Stimulated activated CD8-positive, alpha-beta memory T cell treated with anti-CD3 and anti-CD28 coated beads, Interleukin-15, amount 100 ng/mL, for 48 hours (primary cell): ENCODE measurements around the gene GPR32.
A peak's percentile ranks its signal among the peaks of the same experiment; 100 is the strongest.
"Not testable (repeated sequence)": the region's sequence is repeated elsewhere in the genome, so short reads cannot be mapped to it uniquely, and the experiment has no call there.

ENCODE experiments used
- DNase-seq, 2 donors: peaks; one replicate each; pipeline ENCODE4 v3.0.0-alpha.2; 2020; ENCODE audit warnings: low read depth in 2 of 2

The GPR32 gene

GRCh38 chr19:50780753-50781435, 10.6 kb downstream of the GPR32 start:
- DNase-seq, result no peak

DNA sequence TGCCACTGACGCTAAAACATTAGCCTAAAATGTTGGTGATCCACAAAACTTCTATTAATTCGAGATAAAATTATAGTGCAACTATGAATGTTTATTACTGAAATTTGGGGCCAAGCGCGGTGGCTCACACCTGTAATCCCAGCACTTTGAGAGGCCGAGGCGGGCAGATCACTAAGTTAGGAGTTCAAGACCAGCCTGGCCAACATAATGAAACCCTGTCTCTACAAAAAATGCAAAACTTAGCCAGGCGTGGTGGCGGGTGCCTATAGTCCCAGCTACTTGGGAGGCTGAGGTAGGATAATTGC, 13.5 kb downstream of the GPR32 start:
- DNase-seq, result not testable (repeated sequence)

DNA sequence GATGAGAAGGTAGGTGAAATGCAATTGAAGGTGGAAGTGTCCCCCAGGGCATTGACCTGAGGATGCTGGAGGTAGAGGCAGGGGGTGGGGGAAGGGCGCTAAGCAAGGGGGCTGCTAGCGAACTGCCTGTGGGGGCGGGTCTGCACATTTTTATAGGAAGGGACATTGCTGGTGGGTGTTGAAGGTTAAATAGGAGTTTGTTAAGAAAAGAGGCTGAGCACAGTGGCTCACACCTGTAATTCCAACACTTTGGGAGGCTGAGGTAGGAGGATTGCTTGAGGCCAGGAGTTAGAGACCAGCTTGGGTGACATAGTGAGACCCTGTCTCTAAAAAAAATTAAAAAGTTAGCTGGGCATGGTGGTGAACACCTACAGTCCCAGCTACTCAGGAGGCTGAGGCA, 14.4 kb downstream of the GPR32 start:
- DNase-seq, result no peak

DNA sequence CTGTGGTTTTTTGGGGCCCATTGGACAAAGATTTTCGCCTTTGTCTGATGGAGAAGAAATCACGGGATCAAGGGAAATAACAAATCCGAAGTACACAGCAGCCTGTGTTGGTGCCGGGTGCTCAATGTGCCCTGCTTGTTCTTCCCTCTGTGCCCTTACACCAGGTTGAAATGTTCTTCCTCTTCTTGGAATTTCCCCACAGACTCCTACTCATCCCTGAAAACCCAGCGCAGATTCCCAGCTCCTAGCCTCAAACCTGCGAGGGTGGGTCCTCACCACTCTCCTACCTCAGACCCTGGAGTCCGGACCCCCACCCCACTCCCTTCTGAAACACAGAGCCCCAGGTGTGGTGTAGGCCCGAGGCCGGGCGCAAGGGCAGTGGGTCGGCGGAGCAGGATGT, 15.1 kb downstream of the GPR32 start:
- DNase-seq, result no peak

DNA sequence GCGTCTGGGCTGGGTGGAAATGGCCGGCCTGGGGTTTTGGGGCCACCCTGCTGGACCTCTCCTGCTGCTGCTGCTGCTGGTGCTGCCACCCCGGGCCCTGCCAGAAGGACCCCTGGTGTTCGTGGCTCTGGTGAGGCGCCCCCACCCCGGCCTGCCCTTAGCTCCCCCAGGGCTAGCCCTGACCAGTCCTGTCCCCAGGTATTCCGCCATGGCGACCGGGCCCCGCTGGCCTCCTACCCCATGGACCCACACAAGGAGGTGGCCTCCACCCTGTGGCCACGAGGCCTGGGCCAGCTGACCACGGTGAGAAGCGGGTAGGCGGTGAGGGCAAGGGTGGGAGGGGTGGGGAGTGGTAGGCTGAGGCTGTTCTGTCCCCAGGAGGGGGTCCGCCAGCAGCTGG, 20.1 kb downstream of the GPR32 start, which contains the start of gene ACP4:
Gene ACP4, plus strand, starts transcription at position 20 of the 400 bp plus-strand sequence. Its CDS starts 0 bp downstream, at position 20.
- DNase-seq, result no peak

DNA sequence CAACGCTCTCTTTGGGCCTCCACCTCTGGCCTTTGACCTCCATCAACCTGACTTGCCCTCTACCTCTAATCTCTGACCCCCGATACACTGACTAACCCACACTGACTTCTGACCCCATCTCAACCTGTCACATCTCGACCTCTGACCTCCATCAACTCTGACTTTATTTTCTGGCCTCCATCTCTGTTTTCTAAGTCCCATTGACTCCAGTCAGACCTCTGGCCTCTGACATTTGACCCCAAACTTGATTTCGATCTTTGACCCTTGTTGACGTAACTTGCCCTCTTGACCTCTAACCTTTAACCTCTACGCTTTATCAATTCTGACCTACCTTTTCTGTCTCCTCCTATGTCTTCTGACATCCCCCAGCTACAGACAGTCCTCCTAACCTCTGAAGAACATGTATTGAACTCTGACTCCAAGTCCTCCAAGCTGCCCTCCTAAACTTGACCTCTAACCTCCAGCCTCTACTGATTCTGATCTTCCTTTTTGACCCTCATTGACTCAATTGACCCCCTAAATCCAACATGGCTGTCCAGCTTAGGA, 20.7 kb downstream of the GPR32 start:
- DNase-seq, result no peak

DNA sequence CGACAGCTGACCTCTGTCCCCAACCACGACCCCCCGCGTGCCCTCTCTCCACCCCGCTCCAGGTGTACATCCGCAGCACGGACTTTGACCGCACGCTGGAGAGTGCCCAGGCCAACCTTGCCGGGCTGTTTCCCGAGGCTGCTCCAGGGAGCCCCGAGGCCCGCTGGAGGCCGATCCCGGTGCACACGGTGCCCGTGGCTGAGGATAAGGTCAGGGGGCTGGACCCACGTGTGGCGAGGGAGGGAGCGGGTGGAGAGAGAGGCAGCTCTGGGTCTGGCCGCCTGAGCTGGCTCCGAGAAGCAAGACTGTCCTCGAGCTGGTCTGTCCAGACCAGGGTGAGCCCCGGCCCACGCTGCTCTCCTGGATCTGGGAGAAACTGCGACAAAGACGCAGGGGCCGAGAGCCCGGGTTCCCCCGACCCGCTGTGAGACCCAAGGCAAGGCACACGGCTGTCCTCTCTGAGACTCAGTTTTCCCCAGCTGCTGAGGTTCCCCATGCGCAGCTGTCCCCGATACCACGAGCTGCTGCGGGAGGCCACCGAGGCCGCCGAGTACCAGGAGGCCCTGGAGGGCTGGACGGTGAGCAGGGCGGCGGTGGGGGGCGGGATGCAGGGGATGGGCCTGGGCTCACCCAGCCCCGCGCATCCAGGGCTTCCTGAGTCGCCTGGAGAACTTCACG, 21.5 kb downstream of the GPR32 start:
- DNase-seq, result no peak

GRCh38 chr19:50792272-50793250, 22.3 kb downstream of the GPR32 start:
- no peak for DNase-seq

GRCh38 chr19:50793558-50794065, 23.3 kb downstream of the GPR32 start:
- DNase-seq, result no peak

GRCh38 chr19:50794074-50794875, 24.0 kb downstream of the GPR32 start:
- peak in 1 of 2 donors; percentile 26 for DNase-seq

DNA sequence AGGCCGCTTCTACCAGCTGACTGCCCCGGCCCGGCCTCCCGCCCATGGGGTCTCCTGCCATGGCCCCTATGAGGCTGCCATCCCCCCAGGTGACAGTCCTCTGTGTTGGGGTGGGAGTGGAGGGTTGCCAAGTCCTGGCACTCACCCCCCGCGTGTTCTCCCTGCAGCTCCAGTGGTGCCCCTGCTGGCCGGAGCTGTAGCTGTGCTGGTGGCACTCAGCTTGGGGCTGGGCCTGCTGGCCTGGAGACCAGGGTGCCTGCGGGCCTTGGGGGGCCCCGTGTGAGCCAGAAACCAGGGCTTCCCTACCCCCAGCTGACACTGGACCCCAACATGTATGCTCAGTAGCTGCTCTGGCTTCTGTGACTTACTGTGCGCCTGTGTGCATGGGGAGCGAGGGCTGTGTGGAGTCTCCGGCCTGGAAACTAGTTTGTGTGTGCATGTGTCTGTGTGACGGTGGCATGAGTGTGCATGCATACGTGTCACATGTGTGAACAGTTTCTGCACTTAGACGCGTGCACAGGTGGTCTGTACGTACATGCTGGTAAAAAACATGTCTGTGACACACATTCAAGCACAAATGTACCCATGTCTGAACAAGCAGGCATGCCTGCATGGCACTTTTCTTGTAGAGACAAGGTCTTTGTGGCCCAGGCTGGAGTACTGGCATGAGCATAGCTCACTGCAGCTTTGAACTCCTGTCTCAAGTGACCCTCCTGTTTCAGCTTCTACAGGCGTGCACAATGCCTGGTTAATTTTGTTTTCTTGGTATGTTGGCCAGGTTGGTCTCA, 24.8 kb downstream of the GPR32 start:
- peak; percentile 36 to 49 for DNase-seq

DNA sequence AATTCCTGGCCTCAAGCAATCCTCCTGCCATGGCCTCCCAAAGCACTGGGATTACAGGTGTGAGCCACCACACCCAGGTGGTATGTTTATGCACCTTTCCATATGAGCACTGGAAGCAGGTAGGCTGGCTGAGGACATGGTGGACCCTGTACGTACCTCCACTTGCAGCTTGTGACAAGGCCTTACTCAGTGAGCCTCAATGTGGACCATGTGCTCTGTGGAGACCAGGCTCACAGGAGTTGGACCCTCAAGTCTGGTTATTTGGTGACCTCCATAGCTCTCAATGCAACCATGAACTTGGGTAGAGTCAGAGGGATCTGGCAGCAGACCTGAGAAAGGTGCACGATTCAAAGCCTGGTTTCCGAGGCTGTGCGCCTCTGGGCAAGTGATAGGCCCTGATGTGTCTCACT, 25.4 kb downstream of the GPR32 start:
- no peak for DNase-seq

GRCh38 chr19:50796128-50796633, 25.9 kb downstream of the GPR32 start:
- DNase-seq, result no peak

GRCh38 chr19:50796634-50797428, 26.6 kb downstream of the GPR32 start:
- DNase-seq, result no peak

DNA sequence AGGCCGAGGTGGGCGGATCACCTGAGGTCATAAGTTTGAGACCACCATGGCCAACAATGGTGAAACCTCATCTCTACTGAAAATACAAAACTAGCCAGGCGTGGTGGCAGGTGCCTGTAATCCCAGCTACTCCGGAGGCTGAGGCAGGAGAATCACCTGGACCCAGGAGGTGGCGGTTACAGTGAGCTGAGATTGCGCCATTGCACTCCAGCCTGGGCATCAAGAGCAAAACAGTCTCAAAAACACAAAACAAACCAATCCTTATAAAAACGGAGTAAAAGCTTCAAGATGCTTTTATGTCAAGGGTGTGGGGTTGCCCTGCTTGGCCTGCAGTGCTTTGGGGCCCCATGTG, 27.1 kb downstream of the GPR32 start:
- no peak for DNase-seq

GRCh38 chr19:50797781-50798658, 27.8 kb downstream of the GPR32 start:
- no peak for DNase-seq

DNA sequence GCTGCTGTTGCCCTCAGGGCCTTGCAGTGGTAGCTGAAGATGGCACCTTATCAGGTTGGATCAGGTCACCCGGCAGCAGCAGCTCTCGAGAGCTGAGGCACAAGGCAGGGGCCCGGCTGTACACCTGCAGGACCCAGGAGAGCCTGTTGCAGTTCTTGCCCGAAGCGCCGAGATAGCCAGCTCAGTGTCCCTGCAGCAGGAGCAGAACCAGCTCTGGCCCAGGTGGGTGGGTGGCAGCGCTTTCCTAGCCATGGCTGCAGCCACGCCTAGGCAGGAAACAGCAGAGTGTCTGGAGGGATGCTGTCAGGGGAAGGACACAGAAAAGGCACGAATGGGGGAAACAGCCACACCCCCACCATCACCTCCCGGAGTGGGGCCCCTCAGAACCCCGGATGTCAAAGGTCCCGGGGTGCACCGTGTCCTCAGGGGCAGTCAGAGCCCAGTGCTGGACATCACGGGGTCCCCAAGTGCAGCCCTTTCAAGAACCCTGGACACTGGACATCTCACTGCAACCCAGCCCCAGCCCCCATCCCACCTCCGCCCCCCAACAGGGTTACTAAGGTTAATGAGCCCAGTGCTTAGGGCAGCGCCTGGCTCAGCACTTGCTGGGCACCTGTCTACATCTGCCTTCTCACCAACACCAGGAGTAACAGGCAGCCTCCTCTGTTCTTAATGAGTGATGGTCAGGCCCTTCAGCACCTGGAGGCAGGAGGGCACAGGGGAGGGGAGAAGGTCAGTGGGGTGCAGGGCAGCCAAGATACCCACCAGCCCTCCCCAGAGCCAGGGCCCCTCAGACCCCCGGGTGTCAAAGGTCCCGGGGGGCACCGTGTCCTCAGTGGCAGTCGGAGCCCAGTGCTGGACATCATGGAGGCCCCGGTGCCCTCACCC, 28.6 kb downstream of the GPR32 start:
- DNase-seq, result no peak

- no peak for DNase-seq
Measured at GRCh38 chr19:50799547-50799851, 29.2 kb downstream of the GPR32 start.
